Lower leg skin (tissue), 3 donors: Measurements from ENCODE around the gene IFITM1.

ENCODE experiments used
- POLR2A ChIP-seq, 2 donors: fragments of 450-650 bp; IDR thresholded peaks; one replicate each; pipeline ENCODE4 v1.6.1; 2016 to 2017; ENCODE audit warnings: antibody characterized with exemption in 2 of 2, mild to moderate bottlenecking in 1 of 2, moderate library complexity in 1 of 2
- TF ChIP-seq, protein P1 (sequence below), 3 donors: fragments of 450-650 bp; IDR thresholded peaks; one replicate each; pipeline ENCODE4 v1.5.1; 2016; ENCODE audit warnings: antibody characterized with exemption in 3 of 3, mild to moderate bottlenecking in 3 of 3, moderate library complexity in 2 of 3

DNA sequence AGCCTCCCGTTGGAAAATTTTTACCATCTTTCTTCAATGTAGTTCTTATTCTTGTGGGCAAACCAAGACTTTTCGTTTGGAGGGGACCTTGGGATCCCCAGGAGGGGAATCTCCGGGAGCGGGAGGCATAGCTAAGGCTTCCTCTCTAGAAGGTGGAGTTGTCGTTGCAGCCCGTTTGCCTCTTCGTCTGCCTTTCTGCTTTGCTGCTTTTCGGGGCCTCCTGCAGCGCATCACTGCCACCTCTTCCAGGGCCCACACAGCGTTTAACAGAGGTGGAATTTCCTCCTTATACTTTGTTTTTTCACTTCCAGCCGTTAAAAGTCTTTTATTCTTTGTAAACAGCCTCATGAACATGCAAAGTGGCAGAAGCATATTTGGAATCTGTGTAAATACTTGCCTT, 10.3 kb downstream of the IFITM1 start:
- TF ChIP-seq, protein P1, sequence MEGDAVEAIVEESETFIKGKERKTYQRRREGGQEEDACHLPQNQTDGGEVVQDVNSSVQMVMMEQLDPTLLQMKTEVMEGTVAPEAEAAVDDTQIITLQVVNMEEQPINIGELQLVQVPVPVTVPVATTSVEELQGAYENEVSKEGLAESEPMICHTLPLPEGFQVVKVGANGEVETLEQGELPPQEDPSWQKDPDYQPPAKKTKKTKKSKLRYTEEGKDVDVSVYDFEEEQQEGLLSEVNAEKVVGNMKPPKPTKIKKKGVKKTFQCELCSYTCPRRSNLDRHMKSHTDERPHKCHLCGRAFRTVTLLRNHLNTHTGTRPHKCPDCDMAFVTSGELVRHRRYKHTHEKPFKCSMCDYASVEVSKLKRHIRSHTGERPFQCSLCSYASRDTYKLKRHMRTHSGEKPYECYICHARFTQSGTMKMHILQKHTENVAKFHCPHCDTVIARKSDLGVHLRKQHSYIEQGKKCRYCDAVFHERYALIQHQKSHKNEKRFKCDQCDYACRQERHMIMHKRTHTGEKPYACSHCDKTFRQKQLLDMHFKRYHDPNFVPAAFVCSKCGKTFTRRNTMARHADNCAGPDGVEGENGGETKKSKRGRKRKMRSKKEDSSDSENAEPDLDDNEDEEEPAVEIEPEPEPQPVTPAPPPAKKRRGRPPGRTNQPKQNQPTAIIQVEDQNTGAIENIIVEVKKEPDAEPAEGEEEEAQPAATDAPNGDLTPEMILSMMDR (IDR thresholded peaks at IDR 0.05): no peak
- TF ChIP-seq POLR2A (IDR thresholded peaks at IDR 0.05): no peak
